DOHH2 (cell line): ENCODE data around the gene ESRRB.

ENCODE experiments used
- H3F3A ChIP-seq: fragments of 200-600 bp; sonication (generic), shearing (Covaris generic); 2 replicates; pipeline ENCODE4 v1.6.0; 2016; ENCODE audit warnings: antibody characterized with exemption, mild to moderate bottlenecking; ENCODE audit not compliant: control insufficient read depth, insufficient read depth
- H3K27ac ChIP-seq: fragments of 200-600 bp; sonication (generic); 2 replicates; pipeline ENCODE4 v1.5.1; 2014; ENCODE audit warnings: low read depth, mild to moderate bottlenecking, low read length, moderate library complexity
- H3K27me3 ChIP-seq: fragments of 200-600 bp; sonication (generic); 2 replicates; pipeline ENCODE4 v1.6.1; 2014; ENCODE audit warnings: mild to moderate bottlenecking, low read length, mixed read lengths; ENCODE audit not compliant: control insufficient read depth
- H3K36me3 ChIP-seq: fragments of 200-600 bp; sonication (generic); 2 replicates; pipeline ENCODE4 v1.6.1; 2014; ENCODE audit warnings: mild to moderate bottlenecking, low read length, moderate library complexity, mixed read lengths; ENCODE audit not compliant: control insufficient read depth
- H3K4me1 ChIP-seq: fragments of 200-600 bp; sonication (generic); 2 replicates; pipeline ENCODE4 v1.6.1; 2014; ENCODE audit warnings: mild to moderate bottlenecking, low read length, mixed read lengths; ENCODE audit not compliant: control insufficient read depth
- H3K4me2 ChIP-seq: fragments of 200-600 bp; sonication (generic); 2 replicates; pipeline ENCODE4 v1.6.0; 2014; ENCODE audit warnings: mild to moderate bottlenecking, low read length, moderate library complexity
- H3K4me3 ChIP-seq: fragments of 200-600 bp; sonication (generic); 2 replicates; pipeline ENCODE4 v1.5.1; 2014; ENCODE audit warnings: mild to moderate bottlenecking, low read length, mixed read lengths
- H3K79me2 ChIP-seq: fragments of 200-600 bp; sonication (generic); 2 replicates; pipeline ENCODE4 v1.6.1; 2014; ENCODE audit warnings: mild to moderate bottlenecking, low read length, mixed read lengths; ENCODE audit not compliant: control insufficient read depth
- H3K9me2 ChIP-seq: fragments of 200-600 bp; sonication (generic); replicated peaks from 2 replicates; pipeline ENCODE4 v1.6.1; 2014; ENCODE audit warnings: mild to moderate bottlenecking, low read length, mixed read lengths; ENCODE audit not compliant: control insufficient read depth
- H3K9me3 ChIP-seq: fragments of 200-600 bp; sonication (generic); 2 replicates; pipeline ENCODE4 v1.6.1; 2014; ENCODE audit warnings: antibody characterized with exemption, low read length, mixed read lengths; ENCODE audit not compliant: control insufficient read depth, insufficient read depth
- H4K20me1 ChIP-seq: fragments of 200-600 bp; sonication (generic); 2 replicates; pipeline ENCODE4 v1.6.0; 2014; ENCODE audit warnings: low read depth, mild to moderate bottlenecking, antibody characterized with exemption, low read length, moderate library complexity; ENCODE audit not compliant: control insufficient read depth, insufficient read depth
- CTCF ChIP-seq: fragments of 200-600 bp; sonication (generic); IDR thresholded peaks from one replicate; pipeline ENCODE4 v1.5.1; 2014; ENCODE audit warnings: antibody characterized with exemption, mild to moderate bottlenecking, low read depth, low read length; ENCODE audit not compliant: poor library complexity, severe bottlenecking
- EZH2phosphoT487 ChIP-seq: fragments of 200-600 bp; sonication (generic); IDR thresholded peaks from 2 replicates; pipeline ENCODE4 v1.6.1; 2017; ENCODE audit warnings: borderline replicate concordance, mild to moderate bottlenecking, antibody characterized with exemption, low read length, moderate library complexity, mixed read lengths

ESRRB gene

GRCh38 chr14:76371066-76371465 lies 4.9 kb upstream of the ESRRB start:
- TF ChIP-seq CTCF (no peak), EZH2phosphoT487 (no peak)
- Histone ChIP-seq H3K9me2 (no peaks in the 10 kb centered on the region), H3K36me3 (no peaks in the 10 kb centered on the region), H3F3A (no peaks in the 10 kb centered on the region), H3K27me3 (peaks cover 3% of the 10 kb centered on the region; the same call in 1 of the 2 replicates), H3K4me2 (no peak overlapping the region), H3K4me3 (no peak overlapping the region), H3K27ac (no peak overlapping the region), H4K20me1 (no peaks in the 10 kb centered on the region), H3K4me1 (no peaks in the 10 kb centered on the region), H3K79me2 (no peaks in the 10 kb centered on the region), H3K9me3 (no peaks in the 10 kb centered on the region)

GRCh38 chr14:76373456-76373855 lies 2.5 kb upstream of the ESRRB start:
- Histone ChIP-seq H3K36me3 (no peaks in the 10 kb centered on the region), H3K9me3 (no peaks in the 10 kb centered on the region), H3F3A (no peaks in the 10 kb centered on the region), H3K79me2 (no peaks in the 10 kb centered on the region), H3K4me2 (no peak overlapping the region), H3K4me1 (no peaks in the 10 kb centered on the region), H4K20me1 (no peaks in the 10 kb centered on the region), H3K27ac (no peak overlapping the region), H3K4me3 (no peak overlapping the region), H3K9me2 (no peaks in the 10 kb centered on the region), H3K27me3 (peaks cover 3% of the 10 kb centered on the region; the same call in 1 of the 2 replicates)
- no peak for TF ChIP-seq EZH2phosphoT487
- no peak for TF ChIP-seq CTCF

GRCh38 chr14:76375484-76375883 lies 453 bp upstream of the ESRRB start:
- Histone ChIP-seq H4K20me1 (no peaks in the 10 kb centered on the region), H3K4me3 (no peak overlapping the region), H3F3A (no peaks in the 10 kb centered on the region), H3K27me3 (peaks cover 3% of the 10 kb centered on the region), H3K9me2 (no peaks in the 10 kb centered on the region), H3K27ac (no peak overlapping the region), H3K36me3 (no peaks in the 10 kb centered on the region), H3K79me2 (no peaks in the 10 kb centered on the region), H3K9me3 (no peaks in the 10 kb centered on the region), H3K4me1 (no peaks in the 10 kb centered on the region), H3K4me2 (no peak overlapping the region)
- TF ChIP-seq CTCF (no peak), EZH2phosphoT487 (no peak)

GRCh38 chr14:76376409-76376877 lies 506 bp downstream of the ESRRB start:
- Histone ChIP-seq H3K9me3 (no peaks in the 10 kb centered on the region), H3K4me1 (no peaks in the 10 kb centered on the region), H3K79me2 (no peaks in the 10 kb centered on the region), H3K27me3 (peaks cover 13% of the 10 kb centered on the region), H3K4me2 (no peak overlapping the region), H4K20me1 (no peaks in the 10 kb centered on the region), H3F3A (no peaks in the 10 kb centered on the region), H3K36me3 (no peaks in the 10 kb centered on the region), H3K9me2 (no peaks in the 10 kb centered on the region), H3K27ac (no peak overlapping the region), H3K4me3 (no peak overlapping the region)
- TF ChIP-seq EZH2phosphoT487: no peak
- TF ChIP-seq CTCF: no peak
